K562 (cell line): ENCODE data around the gene RABL6. TPM values are rescaled to one million over a fixed set of nuclear protein-coding genes. Genes with fewer than 3 reads are reported as not detected.

Experiments used
- ARNT ChIP-seq, 2 experiments: fragments of 450-650 bp; IDR thresholded peaks; 2 replicates each; pipeline ENCODE4 v1.6.1; 2016; ENCODE audit warnings: mild to moderate bottlenecking in 1 of 2
- CBFA2T2 ChIP-seq: fragments of 450-650 bp; conservative IDR thresholded peaks from 2 replicates; pipeline ENCODE4 v1.6.1; 2017; ENCODE audit warnings: mild to moderate bottlenecking
- CREM ChIP-seq: IDR thresholded peaks from 2 replicates; pipeline ENCODE4 v1.6.1; 2014; ENCODE audit warnings: antibody characterized with exemption, low read depth
- CTBP1 ChIP-seq: fragments of 450-650 bp; IDR thresholded peaks from 2 replicates; pipeline ENCODE4 v1.6.1; 2016; ENCODE audit warnings: borderline replicate concordance
- CXXC5 ChIP-seq: fragments of 250-450 bp; sonication (Bioruptor Pico); IDR thresholded peaks from 2 replicates; pipeline ENCODE4 v1.8.0; 2022; ENCODE audit warnings: inconsistent platforms, mild to moderate bottlenecking, moderate library complexity
- ETV1 ChIP-seq: fragments of 450-650 bp; conservative IDR thresholded peaks from 2 replicates; pipeline ENCODE4 v1.6.1; 2016; ENCODE audit warnings: missing genetic modification characterization, control low read depth, low read depth, missing compliant biosample characterization
- FOS ChIP-seq: IDR thresholded peaks from 3 replicates; pipeline ENCODE4 v1.6.1; 2011; ENCODE audit not compliant: insufficient read length; ENCODE audit errors: extremely low read depth
- GTF2E2 ChIP-seq: fragments of 200-800 bp; sonication (Bioruptor generic); IDR thresholded peaks from 2 replicates; pipeline ENCODE4 v1.6.1; 2016; ENCODE audit warnings: missing genetic modification characterization, missing compliant biosample characterization
- KLF16 ChIP-seq: IDR thresholded peaks from 2 replicates; pipeline ENCODE4 v1.6.1; 2016; ENCODE audit warnings: antibody characterized with exemption
- MECOM ChIP-seq: fragments of 250-450 bp; sonication (Bioruptor Pico); IDR thresholded peaks from 2 replicates; pipeline ENCODE4 v1.8.0; 2022; ENCODE audit warnings: inconsistent platforms
- MTA1 ChIP-seq: fragments of 450-650 bp; IDR thresholded peaks from 2 replicates; pipeline ENCODE4 v1.6.1; 2017; ENCODE audit warnings: borderline replicate concordance
- MYC ChIP-seq, 2 experiments: fragments of 250-450 bp in 1 of 2; sonication (Bioruptor Pico) in 1 of 2; IDR thresholded peaks; 2 replicates each; pipeline versions ENCODE4 v1.5.1 to v1.6.1; 2012 to 2021; ENCODE audit warnings: low read depth in 2 of 2, borderline replicate concordance in 1 of 2, improper control_type of control experiment in 1 of 2, low read length in 1 of 2, mild to moderate bottlenecking in 1 of 2, moderate library complexity in 1 of 2
- NEUROD1 ChIP-seq: fragments of 150-350 bp; IDR thresholded peaks from 2 replicates; pipeline ENCODE4 v1.6.1; 2014; ENCODE audit warnings: borderline replicate concordance, low read length, low read depth; ENCODE audit not compliant: partially characterized antibody
- NFE2 ChIP-seq: IDR thresholded peaks from 2 replicates; pipeline ENCODE4 v1.6.1; 2014; ENCODE audit warnings: antibody characterized with exemption, low read depth
- POLR2AphosphoS5 ChIP-seq: IDR thresholded peaks from 2 replicates; pipeline ENCODE4 v1.6.1; 2011; ENCODE audit warnings: mild to moderate bottlenecking, low read depth, low read length, moderate library complexity; ENCODE audit not compliant: control insufficient read depth, insufficient read depth
- SFPQ ChIP-seq: fragments of 200-400 bp; formaldehyde crosslinking; IDR thresholded peaks from 2 replicates; pipeline ENCODE4 v1.6.1; 2017; ENCODE audit warnings: mild to moderate bottlenecking, low read depth, low read length, moderate library complexity
- SMARCE1 ChIP-seq: fragments of 450-650 bp; IDR thresholded peaks from 2 replicates; pipeline ENCODE4 v1.7.1; 2016; ENCODE audit warnings: mild to moderate bottlenecking
- TAF1 ChIP-seq: IDR thresholded peaks from 2 replicates; pipeline ENCODE4 v1.6.1; 2011; ENCODE audit warnings: mild to moderate bottlenecking, low read length, moderate library complexity; ENCODE audit not compliant: insufficient read depth, control insufficient read depth, severe bottlenecking; ENCODE audit errors: extremely low read depth
- TCF7L2 ChIP-seq: fragments of 150-350 bp; IDR thresholded peaks from 2 replicates; pipeline ENCODE4 v1.6.1; 2016; ENCODE audit warnings: low read depth, mild to moderate bottlenecking, low read length, moderate library complexity
- U2AF2 ChIP-seq: fragments of 200-400 bp; formaldehyde crosslinking; optimal IDR thresholded peaks from 2 replicates; pipeline ENCODE3; 2017; ENCODE audit warnings: low read depth, mild to moderate bottlenecking, low read length
- ZBTB11 ChIP-seq, 3 experiments: fragments of 200-800 bp in 1 of 3; fragments of 250-450 bp in 1 of 3; fragments of 450-650 bp in 1 of 3; sonication (Bioruptor Pico) in 1 of 3; sonication (Bioruptor generic) in 1 of 3; formaldehyde crosslinking in 1 of 3; IDR thresholded peaks; 2 replicates each; pipeline versions ENCODE4 v1.6.1 to v1.8.0; 2016 to 2022; ENCODE audit warnings: mild to moderate bottlenecking in 2 of 3, missing genetic modification characterization in 2 of 3, missing compliant biosample characterization in 1 of 3, moderate library complexity in 1 of 3
- ZFX ChIP-seq: sonication (generic); formaldehyde crosslinking; IDR thresholded peaks from 2 replicates; pipeline ENCODE4 v1.8.0; 2022; ENCODE audit warnings: mild to moderate bottlenecking, missing genetic modification reagents, moderate library complexity
- ZNF23 ChIP-seq: fragments of 250-450 bp; sonication (Bioruptor Pico); IDR thresholded peaks from 2 replicates; pipeline ENCODE4 v1.4.0; 2020; ENCODE audit warnings: mild to moderate bottlenecking
- polyA plus RNA-seq, 8 experiments: library from polyadenylated mRNA; depleted of rRNA in 4 of 8; stranded (reverse) in 5 of 8; unstranded in 3 of 8; fragments of >200 nt; fragmentation: Nextera tagmentation in 2 of 8; fragmentation: Illumina TruSeq in 1 of 8; extraction: Ambion mirVana in 2 of 8; extraction: Trizol in 1 of 8; gene quantifications; 2 replicates each; pipeline versions ENCODE4 v1.2.1 to v1.2.3, GENCODE V29; 2011 to 2014; ENCODE audit warnings: inconsistent platforms in 1 of 8, missing spikeins in 1 of 8
- total RNA-seq, 7 experiments: library from RNA; depleted of rRNA in 6 of 7; stranded (reverse); fragments of >200 nt in 6 of 7; fragmentation: Illumina TruSeq in 2 of 7; extraction: Trizol in 2 of 7; gene quantifications; 2 replicates each; pipeline versions ENCODE4 v1.2.1 to v1.2.3, GENCODE V29; 2011 to 2021; ENCODE audit warnings: low replicate concordance in 1 of 7

RABL6 gene
- total and polyA plus RNA-seq, 9 of the 15 experiments (the other 6 are each of a cell fraction or from before 2014, with no cell fraction given), result 5.6 to 181 (median 84.5) TPM

- 0 out of 2 replicates have a peak, but pooled peaks have one; percentile 20 for TF ChIP-seq MYC (IDR thresholded peaks at IDR 0.05; ENCODE audit: low read depth, low read length)
- TF ChIP-seq MYC (CRISPR knock-in tag; IDR thresholded peaks at IDR 0.05; ENCODE audit: borderline replicate concordance, low read depth), result no peak
- TF ChIP-seq SMARCE1, result peak; percentile 78
- peak; percentile 45; the same call in 1 of the 2 replicates for TF ChIP-seq CREM
- peak; percentile 38 for TF ChIP-seq CXXC5 (CRISPR knock-in tag)
- TF ChIP-seq MTA1, result 0 out of 2 replicates have a peak, but pooled peaks have one; percentile 51
- 0 out of 2 replicates have a peak, but pooled peaks have one; percentile 9 for TF ChIP-seq ETV1 (tag)
- peak; percentile 53; the same call in 1 of the 2 replicates for TF ChIP-seq NFE2
- no peak for TF ChIP-seq ARNT (IDR thresholded peaks at IDR 0.05)
- no peak for TF ChIP-seq ZNF23 (CRISPR knock-in tag)
- TF ChIP-seq MECOM, result peak; percentile 35; the same call in 1 of the 2 replicates
- peak; percentile 38; the same call in 1 of the 2 replicates for TF ChIP-seq ZFX (CRISPR knock-in tag)
- no peak for TF ChIP-seq U2AF2
- peak in 1 of 3 experiments; percentile 46; a peak in 1 of 6 replicates for TF ChIP-seq ZBTB11 (CRISPR knock-in tag; IDR thresholded peaks at IDR 0.05)
- TF ChIP-seq CBFA2T2, result peak; percentile 49; the same call in 1 of the 2 replicates
- 0 out of 2 replicates have a peak, but pooled peaks have one; percentile 26 for TF ChIP-seq POLR2AphosphoS5
- peak; percentile 27 for TF ChIP-seq FOS
- TF ChIP-seq GTF2E2, result peak; percentile 49; the same call in 1 of the 2 replicates
- no peak for TF ChIP-seq SFPQ
- TF ChIP-seq TAF1, result peak; percentile 18
- no peak for TF ChIP-seq TCF7L2
- peak; percentile 15; the same call in 1 of the 2 replicates for TF ChIP-seq KLF16
- peak; percentile 26 for TF ChIP-seq NEUROD1
- TF ChIP-seq CTBP1, result peak; percentile 70
These were observed 22.8 kb upstream of the RABL6 start (continued) for GRCh38 chr9:136784997-136785361.
